Measurements from ENCODE around the gene KLHL29.

KLHL29 gene

GRCh38 chr2:23696752-23697045, 311.7 kb downstream of the KLHL29 start:
- TF ChIP-seq CTCF (IDR thresholded peaks at IDR 0.05; ENCODE audit: low read length, missing control alignments) = no peak
- no peak for DNase-seq (ENCODE audit: low read depth)

GRCh38 chr2:23697256-23698075, 312.5 kb downstream of the KLHL29 start:
- peak; percentile 23 for DNase-seq (ENCODE audit: low read depth)
- TF ChIP-seq CTCF (IDR thresholded peaks at IDR 0.05; ENCODE audit: low read length, missing control alignments) = no peak
- no peak overlapping the region for H3K4me3 ChIP-seq (replicated peaks; ENCODE audit: low read depth, low read length)

More at GRCh38 chr2:23696752-23697045, 311.7 kb downstream of the KLHL29 start:
- no peak overlapping the region for H3K4me3 ChIP-seq (replicated peaks; ENCODE audit: low read depth, low read length)

GRCh38 chr2:23698116-23698693, 313.2 kb downstream of the KLHL29 start:
- no peak for TF ChIP-seq CTCF (IDR thresholded peaks at IDR 0.05; ENCODE audit: low read length, missing control alignments)
- no peak for DNase-seq (ENCODE audit: low read depth)
- no peak overlapping the region for H3K4me3 ChIP-seq (replicated peaks; ENCODE audit: low read depth, low read length)

- TF ChIP-seq CTCF (IDR thresholded peaks at IDR 0.05; ENCODE audit: low read length, missing control alignments) = no peak
- no peak overlapping the region for H3K4me3 ChIP-seq (replicated peaks; ENCODE audit: low read depth, low read length)
- peak; percentile 56 for DNase-seq (ENCODE audit: low read depth)
Measured at GRCh38 chr2:23698721-23699579, 314.0 kb downstream of the KLHL29 start.

- no peak overlapping the region for H3K4me3 ChIP-seq (replicated peaks; ENCODE audit: low read depth, low read length)
- no peak for DNase-seq (ENCODE audit: low read depth)
- no peak for TF ChIP-seq CTCF (IDR thresholded peaks at IDR 0.05; ENCODE audit: low read length, missing control alignments)
Measured at GRCh38 chr2:23699580-23699925, 314.6 kb downstream of the KLHL29 start.

- no peak for TF ChIP-seq CTCF (IDR thresholded peaks at IDR 0.05; ENCODE audit: low read length, missing control alignments)
Measured at GRCh38 chr2:23700627-23701026, 315.6 kb downstream of the KLHL29 start.

More at GRCh38 chr2:23700627-23701026, 315.6 kb downstream of the KLHL29 start:
- H3K4me3 ChIP-seq (replicated peaks; ENCODE audit: low read depth, low read length) = no peak overlapping the region
- DNase-seq (ENCODE audit: low read depth) = no peak

All from fibroblast of pulmonary artery (primary cell).